ENCODE data around the gene NDUFA8.

The NDUFA8 gene

DNA sequence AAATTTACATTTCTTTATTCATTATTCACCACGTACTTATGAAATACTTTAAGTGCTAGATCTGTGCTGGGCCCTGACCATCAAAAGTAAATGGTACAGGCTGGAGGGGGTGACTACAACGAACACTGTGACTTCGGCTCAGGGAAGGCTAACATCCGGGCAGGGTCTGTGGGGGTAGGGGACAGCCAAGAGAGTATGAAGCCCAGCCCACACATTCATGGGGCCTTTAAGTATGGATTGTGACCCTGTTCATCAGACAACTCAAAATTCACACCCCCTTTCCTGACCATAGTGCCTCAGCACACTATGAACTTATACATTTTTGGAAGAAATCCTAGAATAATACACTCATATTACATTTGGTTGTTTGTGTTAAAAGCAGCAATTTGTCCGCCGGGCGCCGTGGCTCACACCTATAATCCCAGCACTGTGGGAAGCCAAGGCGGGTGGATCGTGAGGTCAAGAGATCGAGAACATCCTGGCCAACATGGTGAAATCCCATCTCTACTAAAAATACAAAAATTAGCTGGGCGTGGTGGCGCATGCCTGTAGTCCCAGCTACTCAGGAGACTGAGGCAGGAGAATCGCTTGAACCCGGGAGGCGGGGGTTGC, 33.4 kb upstream of the NDUFA8 start:
- no peak for TF ChIP-seq CTCF (IDR thresholded peaks at IDR 0.05; ENCODE audit: low read depth, low read length, missing control alignments)
- no peak overlapping the region for H3K4me3 ChIP-seq (ENCODE audit: low read depth, low read length)
- no peak for DNase-seq (ENCODE audit: low read depth)

GRCh38 chr9:122192261-122192875, 32.8 kb upstream of the NDUFA8 start:
- no peak for DNase-seq (ENCODE audit: low read depth)

DNA sequence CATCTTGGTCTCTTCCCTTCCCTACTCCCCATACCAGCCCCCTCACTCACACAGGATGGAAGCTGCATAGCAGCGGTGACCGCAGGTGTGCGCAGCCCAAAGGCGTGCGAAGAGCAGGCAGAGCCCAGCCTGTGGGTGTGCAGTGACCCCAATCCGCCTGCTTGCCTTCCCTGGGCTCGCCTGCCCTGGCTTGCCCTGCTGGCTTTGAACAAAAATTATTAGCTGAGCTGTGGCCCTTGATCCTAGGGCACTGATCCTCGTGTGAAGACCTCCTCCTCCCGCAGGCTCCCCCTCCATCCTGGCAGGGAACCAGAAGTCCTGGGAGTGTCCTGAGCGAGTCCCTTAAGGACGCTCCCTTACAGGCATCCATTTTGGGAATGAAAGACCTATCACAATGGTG, 32.0 kb upstream of the NDUFA8 start:
- no peak for TF ChIP-seq CTCF (IDR thresholded peaks at IDR 0.05; ENCODE audit: low read depth, low read length, missing control alignments)
- no peak overlapping the region for H3K4me3 ChIP-seq (ENCODE audit: low read depth, low read length)
- no peak for DNase-seq (ENCODE audit: low read depth)

More at GRCh38 chr9:122192261-122192875, 32.8 kb upstream of the NDUFA8 start:
- no peak overlapping the region for H3K4me3 ChIP-seq (ENCODE audit: low read depth, low read length)
- TF ChIP-seq CTCF (IDR thresholded peaks at IDR 0.05; ENCODE audit: low read depth, low read length, missing control alignments): no peak

GRCh38 chr9:122190597-122191381, 31.2 kb upstream of the NDUFA8 start:
- no peak for TF ChIP-seq CTCF (IDR thresholded peaks at IDR 0.05; ENCODE audit: low read depth, low read length, missing control alignments)
- no peak for DNase-seq (ENCODE audit: low read depth)
- H3K4me3 ChIP-seq (ENCODE audit: low read depth, low read length): no peak overlapping the region

GRCh38 chr9:122188369-122188768, 28.8 kb upstream of the NDUFA8 start:
- no peak for DNase-seq (ENCODE audit: low read depth)
- H3K4me3 ChIP-seq (ENCODE audit: low read depth, low read length): no peak overlapping the region
- no peak for TF ChIP-seq CTCF (IDR thresholded peaks at IDR 0.05; ENCODE audit: low read depth, low read length, missing control alignments)

DNA sequence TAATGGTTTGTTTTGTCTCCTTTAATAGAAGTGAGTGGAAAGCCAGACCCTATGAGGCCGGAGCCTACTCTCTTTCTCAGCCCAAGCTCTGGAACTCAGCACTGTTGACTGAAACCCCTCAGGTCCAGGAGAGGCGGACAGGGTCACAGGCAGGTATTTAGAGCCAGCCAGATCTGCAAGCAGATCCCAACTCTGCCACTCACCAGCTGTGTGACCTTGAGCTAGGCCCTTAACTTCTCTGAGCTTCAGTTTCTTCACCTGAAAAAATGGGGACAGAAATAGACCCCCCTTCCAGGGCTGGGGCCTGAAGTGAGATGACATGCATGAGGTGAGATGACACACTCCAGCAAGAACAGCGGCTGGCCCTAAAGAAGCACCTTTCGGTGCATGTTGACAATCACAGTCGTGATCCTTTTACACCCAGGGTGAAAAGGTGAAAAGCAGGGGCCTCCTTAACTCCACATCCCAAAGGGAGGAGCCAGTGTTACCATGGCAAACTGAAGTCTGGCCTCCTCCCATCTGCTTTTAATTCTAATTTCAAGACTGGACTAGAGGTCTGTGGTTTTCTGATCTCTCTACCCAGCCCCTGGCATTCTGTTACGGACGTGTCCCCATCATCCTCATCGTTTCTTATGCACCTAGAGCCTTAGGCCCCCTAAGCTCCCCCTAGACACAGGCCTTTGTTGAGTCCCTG, 27.3 kb upstream of the NDUFA8 start:
- TF ChIP-seq CTCF (IDR thresholded peaks at IDR 0.05; ENCODE audit: low read depth, low read length, missing control alignments): no peak
- no peak for DNase-seq (ENCODE audit: low read depth)
- H3K4me3 ChIP-seq (ENCODE audit: low read depth, low read length): no peak overlapping the region
